ENCODE data around the gene TMEM248.
"Not testable (repeated sequence)": the region's sequence is repeated elsewhere in the genome, so short reads cannot be mapped to it uniquely, and the experiment has no call there.

The TMEM248 gene
- 76.4 to 148 (median 108) reads per million in 18 experiments for total RNA-seq

DNA sequence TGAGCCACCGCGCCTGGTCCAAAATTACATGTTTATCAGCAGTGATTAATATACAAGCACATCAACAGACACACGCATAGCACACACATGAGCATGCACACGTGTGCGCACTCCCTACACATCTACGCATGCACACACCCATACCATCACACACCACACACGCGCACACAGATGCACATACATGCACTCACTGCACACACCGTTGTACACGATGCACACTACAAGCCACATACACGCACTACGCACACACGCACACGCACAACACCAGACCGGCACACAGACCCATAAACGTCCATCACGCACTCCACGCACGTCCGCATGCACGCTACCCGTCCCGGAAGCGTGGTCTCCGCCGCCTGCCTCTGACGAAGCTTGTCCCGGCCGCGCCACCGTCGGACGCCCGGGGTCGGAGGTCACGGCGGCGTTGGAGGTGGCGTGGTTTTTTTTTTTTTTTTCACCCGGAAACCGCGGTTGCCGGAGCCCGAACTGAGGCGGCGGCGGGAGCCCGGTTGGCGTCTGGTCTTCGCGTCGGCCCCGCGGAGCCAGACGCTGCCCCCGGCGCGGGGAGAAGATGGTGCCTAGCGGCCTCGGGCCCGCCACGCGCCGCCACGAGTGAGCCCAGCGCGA lies at the start of gene TMEM248:
TMEM248 (plus strand) TSS at position 457 of the 627 bp plus-strand sequence. CDS start 20,641 bp downstream, outside the sequence.
- DNase-seq = peak; percentile 91 to 94

- DNase-seq = no peak
These were observed 47.5 kb upstream of the TMEM248 start for GRCh38 chr7:66873476-66873875.

DNA sequence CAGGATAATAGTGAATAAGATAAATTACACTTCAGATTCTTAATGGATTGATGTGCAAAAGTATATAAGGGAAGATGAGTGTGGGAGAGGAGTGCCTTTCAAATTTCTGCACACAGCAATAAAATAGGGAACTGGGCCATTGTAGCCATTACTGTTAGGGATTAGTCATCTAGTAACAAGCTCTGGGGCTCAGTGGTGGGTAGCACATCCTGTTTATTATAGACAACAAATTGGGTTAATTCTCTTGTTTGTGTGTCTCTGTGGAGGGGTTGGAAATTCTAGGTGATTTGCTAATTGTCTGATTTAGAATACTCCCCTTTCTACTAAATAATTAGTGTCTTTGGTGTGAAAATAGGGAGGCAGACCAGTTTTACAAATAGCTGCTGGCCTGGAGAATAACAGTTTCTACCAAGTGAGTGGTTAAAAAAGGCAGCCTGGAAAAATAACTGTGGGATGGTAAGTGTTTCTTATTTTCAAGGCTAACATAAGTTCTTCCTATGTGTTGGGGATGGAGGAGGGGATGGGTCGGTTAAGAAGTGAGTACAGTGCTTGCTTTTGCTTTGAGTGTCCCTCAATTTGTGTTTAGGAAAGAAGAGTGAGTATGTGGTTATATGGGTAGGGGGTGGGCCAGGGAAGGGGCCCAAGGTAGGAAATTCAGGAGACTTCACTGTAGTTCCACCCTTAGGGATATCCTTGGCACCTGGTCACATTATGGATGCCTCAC lies 43.3 kb upstream of the TMEM248 start:
- DNase-seq = peak; percentile 81 to 82

DNA sequence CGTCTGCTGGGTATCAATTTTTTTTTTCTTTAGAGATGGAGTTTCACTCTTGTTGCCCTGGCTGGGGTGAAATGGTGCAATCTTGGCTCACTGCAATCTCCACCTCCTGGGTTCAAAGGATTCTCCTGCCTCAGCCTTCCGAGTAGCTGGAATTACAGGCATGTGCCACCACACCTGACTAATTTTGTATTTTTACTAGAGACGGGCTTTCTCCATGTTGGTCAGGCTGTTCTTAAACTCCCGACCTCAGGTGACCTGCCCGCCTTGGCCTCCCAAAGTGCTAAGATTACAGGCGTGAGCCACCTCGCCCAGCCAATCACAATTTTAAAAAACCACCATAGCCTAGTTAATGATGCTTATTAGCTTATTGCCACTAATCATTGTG lies 42.7 kb upstream of the TMEM248 start:
- DNase-seq = not testable (repeated sequence)

DNA sequence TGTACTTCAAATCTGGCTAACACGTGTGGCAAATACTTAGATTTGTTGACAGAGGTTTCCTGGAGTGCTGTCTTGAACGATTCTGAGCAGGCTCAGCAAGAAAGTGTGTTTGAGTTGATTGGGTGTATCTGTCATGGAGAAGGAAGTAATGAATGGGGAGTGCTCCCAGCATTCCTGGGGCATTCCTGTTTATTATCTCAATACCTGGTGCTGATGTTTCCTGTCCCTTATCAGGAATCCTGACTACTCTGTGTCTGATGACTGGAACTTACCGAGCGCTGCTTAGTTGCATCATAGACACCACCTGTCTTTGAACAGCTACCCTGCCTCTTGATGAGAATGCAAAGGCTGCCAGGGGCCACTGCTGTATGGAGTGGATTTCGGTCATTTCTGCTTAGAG lies 41.0 kb upstream of the TMEM248 start:
- no peak for DNase-seq

DNA sequence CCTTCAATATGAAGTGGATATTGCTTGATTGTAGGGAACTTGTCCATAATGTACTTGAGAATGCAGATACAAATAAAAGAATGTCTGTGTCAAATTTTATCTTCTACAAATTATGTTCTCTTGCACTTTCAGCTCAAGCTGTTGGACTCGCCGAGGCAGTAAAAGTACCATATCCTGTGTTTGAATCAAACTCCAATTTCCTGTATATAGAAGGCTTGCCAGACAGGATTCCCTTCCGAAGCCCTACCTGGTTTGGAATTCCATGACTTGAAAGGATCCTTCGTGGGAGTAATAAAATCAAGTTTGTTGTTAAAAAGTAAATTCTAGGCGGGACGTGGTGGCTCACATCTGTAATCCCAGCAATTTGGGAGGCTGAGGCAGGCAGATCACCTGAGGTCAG lies 40.4 kb upstream of the TMEM248 start:
- DNase-seq = not testable (repeated sequence)

DNA sequence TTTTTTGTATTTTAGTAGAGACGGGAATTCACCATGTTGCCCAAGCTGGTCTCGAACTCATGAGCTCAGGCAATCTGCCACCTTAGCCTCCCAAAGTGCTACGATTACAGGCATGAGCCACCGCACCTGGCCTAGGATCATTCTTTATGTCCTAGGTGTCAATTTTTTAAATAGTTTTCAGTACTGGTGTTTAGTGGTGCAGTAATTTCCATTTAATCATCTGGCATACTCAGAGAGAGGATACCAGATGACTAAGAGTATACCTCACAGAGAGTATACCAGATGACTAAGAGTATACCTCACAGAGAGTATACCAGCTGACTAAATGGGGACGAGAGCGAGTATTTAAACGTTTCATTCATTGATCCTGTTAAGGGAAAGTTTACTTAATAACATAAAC lies 37.3 kb upstream of the TMEM248 start:
- DNase-seq = no peak

DNA sequence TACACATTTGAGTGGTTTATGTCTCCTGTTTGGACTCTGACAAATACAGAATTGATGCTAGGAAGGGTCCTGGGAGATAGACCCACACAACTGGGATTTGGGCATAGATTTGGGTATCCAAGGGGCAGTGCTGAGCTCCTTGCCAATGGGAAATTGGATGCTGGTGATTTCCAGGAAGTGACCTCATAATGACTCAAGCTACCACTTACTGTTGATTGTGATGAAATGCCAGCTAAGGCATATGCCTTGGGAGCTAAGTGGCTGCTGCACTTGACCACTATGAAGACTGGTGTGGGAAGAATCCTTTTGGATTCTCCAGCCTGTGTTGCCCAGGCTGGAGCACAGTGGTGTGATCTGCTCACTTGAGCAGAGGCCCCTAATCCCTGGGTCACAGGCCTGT lies 36.5 kb upstream of the TMEM248 start:
- peak in 1 of 2 donors; percentile 17 for DNase-seq

DNA sequence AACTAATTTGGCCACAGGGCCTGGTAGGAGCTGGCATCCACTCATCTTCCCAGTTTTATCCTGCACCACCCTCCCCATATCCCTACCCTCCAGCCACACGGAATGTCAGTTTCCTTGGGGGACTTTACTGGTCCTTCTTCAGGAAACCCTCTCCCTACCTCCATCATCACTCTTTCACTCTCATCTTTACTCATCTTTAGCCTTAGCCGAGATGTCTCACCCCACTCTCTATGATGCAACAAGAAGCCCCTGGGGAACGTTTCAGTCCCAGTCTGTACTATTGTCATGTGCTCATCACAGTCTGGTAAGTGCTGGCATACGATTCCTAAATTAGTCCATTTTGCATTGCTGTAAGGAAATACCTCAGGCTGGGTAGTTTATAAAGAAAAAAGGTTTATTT lies 34.9 kb upstream of the TMEM248 start:
- DNase-seq = no peak

GRCh38 chr7:66888223-66888622 lies 32.8 kb upstream of the TMEM248 start:
- not testable (repeated sequence) for DNase-seq

DNA sequence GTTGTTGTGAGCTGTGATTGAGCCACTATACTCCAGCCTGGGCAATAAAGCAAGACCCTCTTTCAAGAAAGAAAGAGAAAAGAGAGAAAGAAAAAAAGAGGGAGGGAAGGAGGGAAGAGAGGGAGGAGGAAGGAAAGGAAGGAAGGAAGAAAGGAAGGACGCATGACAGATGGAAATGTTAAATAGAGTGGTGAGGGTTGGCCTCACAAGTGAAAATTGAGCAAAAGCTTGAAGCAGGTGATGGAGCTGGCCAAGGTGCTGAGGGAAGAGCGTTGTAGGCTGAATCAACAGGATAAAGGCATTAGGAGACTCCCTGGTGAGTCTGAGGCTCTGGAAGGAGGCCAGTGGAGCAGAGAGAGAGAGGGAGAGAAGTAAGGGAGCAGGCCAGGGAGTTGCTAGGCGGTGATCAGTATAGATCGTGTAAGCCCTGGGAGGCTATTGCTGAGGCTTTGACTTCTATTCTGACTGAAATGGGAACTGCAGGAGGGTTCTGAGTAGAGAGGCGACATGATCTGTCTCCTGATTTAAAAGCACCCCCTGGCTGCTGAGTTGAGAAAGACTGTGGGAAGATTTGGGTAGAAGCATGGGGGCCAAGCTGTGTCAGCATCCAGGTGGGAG lies 26.5 kb upstream of the TMEM248 start:
- DNase-seq = no peak

GRCh38 chr7:66896441-66896840 lies 24.6 kb upstream of the TMEM248 start:
- no peak for DNase-seq

DNA sequence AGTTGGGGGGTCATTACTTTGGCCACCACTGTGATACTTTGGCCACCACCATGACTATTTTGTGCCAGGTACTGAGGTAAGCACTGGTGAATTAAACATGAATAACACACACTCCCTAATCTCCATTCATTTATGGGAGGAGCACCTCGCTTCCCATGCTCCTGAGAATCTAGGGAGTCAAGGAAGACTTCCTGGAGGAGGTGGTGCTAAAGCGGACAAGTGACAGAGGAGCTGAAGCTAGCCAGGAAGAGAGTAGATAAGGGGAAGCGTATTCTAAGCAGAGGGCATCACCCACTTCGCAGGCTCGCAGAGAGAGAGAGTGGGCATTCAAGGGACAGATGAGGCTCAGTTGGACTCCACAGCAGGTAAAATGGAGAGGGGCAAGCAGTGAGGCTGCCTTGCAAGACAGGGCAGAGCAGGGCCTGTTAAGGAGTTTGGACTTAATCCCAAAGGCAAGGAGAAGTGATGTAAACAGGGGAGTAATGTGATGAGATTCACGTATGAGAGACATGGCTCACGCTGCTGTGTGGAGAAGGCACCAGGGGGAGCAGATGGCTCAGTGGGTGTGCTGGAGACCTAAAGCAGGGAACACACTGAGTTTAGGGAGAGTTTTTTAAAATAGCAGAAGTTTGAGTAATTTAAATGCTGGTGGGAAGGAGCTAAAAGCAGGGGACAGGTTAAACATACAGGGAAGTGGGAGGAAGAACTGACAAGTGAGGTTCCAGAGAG lies 21.3 kb upstream of the TMEM248 start:
- peak in 1 of 2 donors; percentile 32 for DNase-seq

GRCh38 chr7:66901941-66902843 lies 18.8 kb upstream of the TMEM248 start:
- no peak for DNase-seq

GRCh38 chr7:66902844-66903180 lies 18.2 kb upstream of the TMEM248 start:
- DNase-seq = no peak

DNA sequence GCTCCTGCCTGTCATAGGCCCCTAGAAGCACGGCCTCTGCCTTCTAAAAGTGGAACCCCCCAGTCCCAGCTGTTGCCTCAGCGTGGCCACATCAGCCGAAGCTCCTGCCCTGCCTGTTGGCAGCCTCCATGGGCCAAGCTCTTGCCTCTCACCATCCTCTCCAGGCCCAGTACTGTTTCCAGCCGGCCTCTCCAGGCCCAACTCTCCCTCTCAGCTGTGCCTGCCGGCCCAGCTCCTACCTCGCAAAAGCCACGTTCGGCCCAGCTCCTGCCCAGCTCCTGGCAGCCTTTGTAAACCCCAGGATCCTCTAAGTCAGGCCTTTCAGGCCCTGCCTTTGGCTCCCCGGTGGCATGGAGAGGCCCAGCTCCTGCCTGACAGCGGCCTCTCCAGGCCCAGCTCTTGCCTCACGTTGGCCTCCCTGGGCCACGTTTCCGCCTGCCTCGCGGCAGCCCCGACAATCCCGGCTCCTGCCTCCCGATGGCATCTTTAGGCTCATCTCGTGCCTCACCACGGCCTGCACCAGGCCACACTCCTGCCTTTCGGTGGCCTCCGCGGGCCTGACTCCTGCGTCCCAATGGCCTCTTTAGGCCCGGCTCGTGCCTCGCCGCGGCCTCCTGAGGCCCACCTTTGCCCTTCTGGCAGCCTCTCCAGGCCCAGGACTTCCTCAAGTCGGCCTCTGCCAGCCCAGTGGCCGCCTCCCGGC lies 17.5 kb upstream of the TMEM248 start:
- no peak for DNase-seq

- no peak for DNase-seq
These were observed 16.9 kb upstream of the TMEM248 start for GRCh38 chr7:66904063-66904593.

- DNase-seq = peak in 1 of 2 donors; percentile 54
These were observed 15.7 kb upstream of the TMEM248 start for GRCh38 chr7:66905278-66905677.

DNA sequence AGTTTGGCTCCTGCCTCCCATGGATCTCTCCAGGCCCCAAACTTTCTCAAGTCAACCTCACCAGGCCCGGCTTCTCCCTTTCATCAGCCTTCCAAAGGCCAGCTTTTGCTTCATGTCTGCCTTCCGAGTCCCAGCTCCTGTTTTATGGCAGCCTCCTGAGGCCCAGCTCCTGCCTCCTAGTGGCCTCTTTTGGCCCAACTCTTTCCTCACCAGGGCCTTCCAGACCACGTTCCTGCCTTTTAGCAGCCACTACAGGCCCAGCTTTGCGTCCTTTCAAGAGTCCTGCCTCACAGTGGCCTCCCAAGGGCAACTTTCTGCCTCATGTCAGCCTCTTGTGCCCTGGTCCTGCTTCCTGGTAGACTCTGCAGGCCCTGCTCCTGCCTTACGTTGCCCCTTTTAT lies 15.3 kb upstream of the TMEM248 start:
- DNase-seq = no peak

DNA sequence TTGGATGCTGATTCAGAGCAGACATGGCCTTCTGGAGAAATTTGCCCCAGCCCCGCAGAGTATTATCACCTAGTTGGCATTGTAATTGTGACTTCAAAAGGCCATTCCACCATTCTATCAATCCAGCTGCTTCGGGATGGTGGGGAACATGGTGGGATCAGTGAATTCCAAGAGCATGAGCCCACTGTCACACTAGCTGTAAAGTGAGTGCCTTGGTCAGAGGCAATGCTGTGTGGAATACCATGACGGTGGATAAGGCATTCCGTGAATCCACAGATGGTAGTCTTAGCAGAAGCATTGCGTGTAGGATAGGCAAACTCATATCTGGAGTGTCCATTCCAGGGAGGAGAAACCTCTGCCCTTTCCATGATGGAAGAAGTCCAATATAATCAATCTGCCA lies 13.3 kb upstream of the TMEM248 start:
- DNase-seq = no peak

DNA sequence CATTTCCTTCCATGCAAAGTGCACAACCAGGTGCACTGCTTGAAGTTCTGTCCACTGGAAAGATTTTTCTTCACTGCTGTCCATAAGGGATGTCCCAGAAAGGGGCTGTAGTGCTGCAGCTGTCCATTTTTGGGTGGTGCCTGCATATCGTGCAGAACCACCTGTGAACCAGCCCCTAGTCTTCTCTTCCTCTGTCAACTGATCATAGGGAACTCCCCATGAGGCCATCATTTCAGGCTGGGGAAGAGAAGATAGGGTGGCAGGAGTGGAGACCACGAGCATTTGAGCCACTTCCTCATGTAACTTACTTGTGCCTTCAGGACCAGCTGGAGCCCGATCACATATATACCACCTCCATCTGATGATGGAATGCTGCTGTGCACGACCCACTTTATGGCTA lies 12.4 kb upstream of the TMEM248 start:
- not testable (repeated sequence) for DNase-seq
